Liver (tissue), 9 donors: ENCODE data around the gene PITPNC1. TPM values are rescaled to one million over a fixed set of nuclear protein-coding genes. Genes with fewer than 3 reads are reported as not detected.

ENCODE experiments used
- DNase-seq: peaks from one replicate; pipeline ENCODE4 v3.0.0-alpha.2; 2017; ENCODE audit warnings: low spot score
- H3K27ac ChIP-seq, 2 donors: one replicate each; pipeline ENCODE4 v1.7.0; 2013; ENCODE audit warnings: inconsistent platforms in 2 of 2, low read length in 2 of 2, control low read depth in 1 of 2, low read depth in 1 of 2, mild to moderate bottlenecking in 1 of 2
- H3K27me3 ChIP-seq, 4 donors: one replicate each; pipeline versions ENCODE4 v1.6.1 to v1.7.0; 2013; ENCODE audit warnings: low read length in 3 of 4, inconsistent platforms in 1 of 4, mild to moderate bottlenecking in 1 of 4, moderate library complexity in 1 of 4; ENCODE audit not compliant: control insufficient read depth in 4 of 4, insufficient read depth in 4 of 4
- H3K36me3 ChIP-seq, 4 donors: one replicate each; pipeline versions ENCODE4 v1.6.1 to v1.7.0; 2013; ENCODE audit warnings: low read length in 3 of 4, mild to moderate bottlenecking in 3 of 4, low read depth in 1 of 4, moderate library complexity in 1 of 4; ENCODE audit not compliant: control insufficient read depth in 4 of 4, insufficient read depth in 3 of 4
- H3K4me1 ChIP-seq, 4 donors: one replicate each; pipeline versions ENCODE4 v1.6.1 to v1.7.0; 2013; ENCODE audit warnings: low read length in 3 of 4, mild to moderate bottlenecking in 3 of 4, moderate library complexity in 1 of 4; ENCODE audit not compliant: control insufficient read depth in 4 of 4, insufficient read depth in 4 of 4
- H3K4me3 ChIP-seq, 3 donors: one replicate each; pipeline versions ENCODE4 v1.6.1 to v1.7.0; 2013; ENCODE audit warnings: low read length in 3 of 3, control low read depth in 1 of 3, low read depth in 1 of 3, mild to moderate bottlenecking in 1 of 3
- H3K9ac ChIP-seq, 2 donors: one replicate each; pipeline ENCODE4 v1.7.0; 2013; ENCODE audit warnings: low read length in 2 of 2, mild to moderate bottlenecking in 2 of 2, moderate library complexity in 2 of 2, control low read depth in 1 of 2, low read depth in 1 of 2
- H3K9me3 ChIP-seq, 4 donors: one replicate each; pipeline versions ENCODE4 v1.6.1 to v1.7.0; 2013; ENCODE audit warnings: low read length in 3 of 4; ENCODE audit not compliant: control insufficient read depth in 4 of 4
- EGR1 ChIP-seq, 2 donors: IDR thresholded peaks; 2 replicates each; pipeline ENCODE4 v1.6.1; 2016 to 2018; ENCODE audit warnings: antibody characterized with exemption in 2 of 2, low read depth in 2 of 2
- FOXA1 ChIP-seq: IDR thresholded peaks from 2 replicates; pipeline ENCODE4 v1.6.1; 2016; ENCODE audit warnings: antibody characterized with exemption
- FOXA2 ChIP-seq: IDR thresholded peaks from 2 replicates; pipeline ENCODE4 v1.6.1; 2016; ENCODE audit warnings: antibody characterized with exemption
- GABPA ChIP-seq, 2 donors: IDR thresholded peaks in 1 of 2; conservative IDR thresholded peaks in 1 of 2; 2 replicates each; pipeline ENCODE4 v1.6.1; 2016; ENCODE audit warnings: antibody characterized with exemption in 2 of 2, mild to moderate bottlenecking in 1 of 2, moderate library complexity in 1 of 2
- HNF4A ChIP-seq, 2 donors: conservative IDR thresholded peaks; 2 replicates each; pipeline ENCODE4 v1.6.1; 2016; ENCODE audit warnings: antibody characterized with exemption in 2 of 2, mild to moderate bottlenecking in 2 of 2
- HNF4G ChIP-seq: IDR thresholded peaks from 2 replicates; pipeline ENCODE4 v1.6.1; 2016; ENCODE audit warnings: antibody characterized with exemption
- NR2F2 ChIP-seq: IDR thresholded peaks from 2 replicates; pipeline ENCODE4 v1.6.1; 2016; ENCODE audit warnings: antibody characterized with exemption
- RXRA ChIP-seq, 2 donors: IDR thresholded peaks; 2 replicates each; pipeline ENCODE4 v1.6.1; 2017 to 2018; ENCODE audit warnings: antibody characterized with exemption in 2 of 2, mild to moderate bottlenecking in 1 of 2
- SP1 ChIP-seq: IDR thresholded peaks from 2 replicates; pipeline ENCODE4 v1.6.1; 2018; ENCODE audit warnings: antibody characterized with exemption, mild to moderate bottlenecking
- YY1 ChIP-seq: IDR thresholded peaks from 2 replicates; pipeline ENCODE4 v1.6.1; 2016; ENCODE audit warnings: antibody characterized with exemption, mild to moderate bottlenecking
- WGBS: extraction: QIAGEN DNeasy Blood & Tissue Kit; methylation state at CpG from one replicate; pipeline ENCODE4 v1.1.7; 2013; 5-methylcytosine and 5-hydroxymethylcytosine counted together
- polyA plus RNA-seq, 2 donors: library from polyadenylated mRNA; stranded (reverse) in 1 of 2; unstranded in 1 of 2; fragments of 200-250 nt in 1 of 2; fragments of >200 nt in 1 of 2; fragmentation: Nextera tagmentation in 1 of 2; extraction: Ambion mirVana in 1 of 2; gene quantifications; one replicate each; pipeline versions ENCODE4 v1.2.1 to v1.2.3, GENCODE V29; 2013 to 2015
- total RNA-seq, 2 donors: library from RNA; depleted of rRNA; stranded (reverse); fragments of >200 nt; gene quantifications; one replicate each; pipeline ENCODE4 v1.2.3, GENCODE V29; 2014
- TF ChIP-seq, protein P1 (sequence below): IDR thresholded peaks from 2 replicates; pipeline ENCODE4 v1.6.1; 2016; ENCODE audit warnings: antibody characterized with exemption
- TF ChIP-seq, protein P2 (sequence below): IDR thresholded peaks from 2 replicates; pipeline ENCODE4 v1.6.1; 2016; ENCODE audit warnings: antibody characterized with exemption
- TF ChIP-seq, protein P3 (sequence below): IDR thresholded peaks from 2 replicates; pipeline ENCODE4 v1.6.1; 2016; ENCODE audit warnings: antibody characterized with exemption
- TF ChIP-seq, protein P4 (sequence below): fragments of 150-350 bp; IDR thresholded peaks from 2 replicates; pipeline ENCODE4 v1.5.1; 2017; ENCODE audit warnings: improper control_type of control experiment, low read depth, low read length; ENCODE audit not compliant: missing input control
- donor health status: healthy.
- donor health status: healthy.
- donor health status: healthy.
- donor health status: healthy.
- donor health status: healthy.

Gene PITPNC1
- total and polyA plus RNA-seq, 4 donors = 2.3 to 10.2 (median 5.7) TPM

DNA sequence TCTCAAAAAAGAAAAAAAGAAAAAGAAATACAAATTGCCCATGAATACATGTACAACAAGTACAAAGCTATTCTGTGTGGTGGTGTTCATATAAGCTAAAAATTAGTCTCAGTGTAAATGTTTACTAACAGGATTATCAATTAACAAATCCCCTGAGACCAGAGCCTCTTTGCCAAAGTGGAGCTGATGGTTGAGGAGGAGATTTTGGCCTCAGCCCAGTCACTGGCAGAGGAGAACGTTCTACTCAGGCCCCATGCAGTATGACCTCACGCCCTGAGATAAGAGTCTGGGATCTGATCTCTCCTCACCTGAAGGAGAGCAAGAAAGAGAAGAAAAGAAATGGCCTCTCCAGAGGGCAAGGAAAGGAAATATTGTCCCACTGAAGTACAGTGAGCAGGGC lies 305.1 kb downstream of the PITPNC1 start:
- H3K4me3 ChIP-seq = no peak overlapping the region
- TF ChIP-seq, protein P1, sequence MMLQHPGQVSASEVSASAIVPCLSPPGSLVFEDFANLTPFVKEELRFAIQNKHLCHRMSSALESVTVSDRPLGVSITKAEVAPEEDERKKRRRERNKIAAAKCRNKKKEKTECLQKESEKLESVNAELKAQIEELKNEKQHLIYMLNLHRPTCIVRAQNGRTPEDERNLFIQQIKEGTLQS = no peak
- TF ChIP-seq HNF4G (no peak), FOXA1 (no peak), RXRA (IDR thresholded peaks at IDR 0.05) (no peak), HNF4A (conservative IDR thresholded peaks at IDR 0.05) (no peak)
- TF ChIP-seq, protein P2, sequence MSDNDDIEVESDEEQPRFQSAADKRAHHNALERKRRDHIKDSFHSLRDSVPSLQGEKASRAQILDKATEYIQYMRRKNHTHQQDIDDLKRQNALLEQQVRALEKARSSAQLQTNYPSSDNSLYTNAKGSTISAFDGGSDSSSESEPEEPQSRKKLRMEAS = no peak
- WGBS = 45% methylated on average over 2 of the region's 2 CpGs
- H3K36me3 ChIP-seq = no peaks in the 10 kb centered on the region
- no peaks in the 10 kb centered on the region for H3K4me1 ChIP-seq
- H3K9ac ChIP-seq = no peak overlapping the region
- H3K9me3 ChIP-seq = no peaks in the 10 kb centered on the region
- H3K27me3 ChIP-seq = no peaks in the 10 kb centered on the region
- DNase-seq = no peak
- H3K27ac ChIP-seq = no peak overlapping the region

DNA sequence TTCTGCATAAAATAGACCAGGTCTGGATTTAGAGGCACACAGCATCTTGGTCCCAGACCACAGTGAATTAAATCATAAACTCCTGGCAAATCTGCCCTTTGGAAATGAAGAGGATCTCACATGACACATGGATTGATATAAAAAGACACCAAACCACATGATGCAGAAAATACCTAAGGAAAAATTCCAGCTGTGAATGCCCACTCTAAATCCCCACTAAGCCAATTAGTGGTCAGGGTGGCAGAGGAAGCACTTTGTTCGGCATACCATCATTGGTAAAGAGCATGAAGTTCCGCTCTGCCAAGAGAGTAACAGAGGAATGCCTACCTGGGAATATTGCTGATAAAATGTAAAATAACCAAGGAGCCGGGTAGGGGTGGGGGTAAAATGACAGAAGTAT lies 308.3 kb downstream of the PITPNC1 start:
- no peaks in the 10 kb centered on the region for H3K4me1 ChIP-seq
- no peaks in the 10 kb centered on the region for H3K36me3 ChIP-seq
- TF ChIP-seq, protein P1 = no peak
- no peak for TF ChIP-seq FOXA1
- TF ChIP-seq SP1 = no peak
- TF ChIP-seq RXRA (IDR thresholded peaks at IDR 0.05) = no peak
- TF ChIP-seq, protein P3, sequence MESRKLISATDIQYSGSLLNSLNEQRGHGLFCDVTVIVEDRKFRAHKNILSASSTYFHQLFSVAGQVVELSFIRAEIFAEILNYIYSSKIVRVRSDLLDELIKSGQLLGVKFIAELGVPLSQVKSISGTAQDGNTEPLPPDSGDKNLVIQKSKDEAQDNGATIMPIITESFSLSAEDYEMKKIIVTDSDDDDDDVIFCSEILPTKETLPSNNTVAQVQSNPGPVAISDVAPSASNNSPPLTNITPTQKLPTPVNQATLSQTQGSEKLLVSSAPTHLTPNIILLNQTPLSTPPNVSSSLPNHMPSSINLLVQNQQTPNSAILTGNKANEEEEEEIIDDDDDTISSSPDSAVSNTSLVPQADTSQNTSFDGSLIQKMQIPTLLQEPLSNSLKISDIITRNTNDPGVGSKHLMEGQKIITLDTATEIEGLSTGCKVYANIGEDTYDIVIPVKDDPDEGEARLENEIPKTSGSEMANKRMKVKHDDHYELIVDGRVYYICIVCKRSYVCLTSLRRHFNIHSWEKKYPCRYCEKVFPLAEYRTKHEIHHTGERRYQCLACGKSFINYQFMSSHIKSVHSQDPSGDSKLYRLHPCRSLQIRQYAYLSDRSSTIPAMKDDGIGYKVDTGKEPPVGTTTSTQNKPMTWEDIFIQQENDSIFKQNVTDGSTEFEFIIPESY = no peak
- no peak for TF ChIP-seq YY1
- no peak for TF ChIP-seq EGR1 (IDR thresholded peaks at IDR 0.05; ENCODE audit: low read depth in 2 of 2)
- TF ChIP-seq NR2F2 = no peak
- TF ChIP-seq, protein P4, sequence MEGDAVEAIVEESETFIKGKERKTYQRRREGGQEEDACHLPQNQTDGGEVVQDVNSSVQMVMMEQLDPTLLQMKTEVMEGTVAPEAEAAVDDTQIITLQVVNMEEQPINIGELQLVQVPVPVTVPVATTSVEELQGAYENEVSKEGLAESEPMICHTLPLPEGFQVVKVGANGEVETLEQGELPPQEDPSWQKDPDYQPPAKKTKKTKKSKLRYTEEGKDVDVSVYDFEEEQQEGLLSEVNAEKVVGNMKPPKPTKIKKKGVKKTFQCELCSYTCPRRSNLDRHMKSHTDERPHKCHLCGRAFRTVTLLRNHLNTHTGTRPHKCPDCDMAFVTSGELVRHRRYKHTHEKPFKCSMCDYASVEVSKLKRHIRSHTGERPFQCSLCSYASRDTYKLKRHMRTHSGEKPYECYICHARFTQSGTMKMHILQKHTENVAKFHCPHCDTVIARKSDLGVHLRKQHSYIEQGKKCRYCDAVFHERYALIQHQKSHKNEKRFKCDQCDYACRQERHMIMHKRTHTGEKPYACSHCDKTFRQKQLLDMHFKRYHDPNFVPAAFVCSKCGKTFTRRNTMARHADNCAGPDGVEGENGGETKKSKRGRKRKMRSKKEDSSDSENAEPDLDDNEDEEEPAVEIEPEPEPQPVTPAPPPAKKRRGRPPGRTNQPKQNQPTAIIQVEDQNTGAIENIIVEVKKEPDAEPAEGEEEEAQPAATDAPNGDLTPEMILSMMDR = no peak
- no peak for TF ChIP-seq HNF4G
- TF ChIP-seq FOXA2 = no peak
- no peak for TF ChIP-seq GABPA (IDR thresholded peaks at IDR 0.05 in 1 of 2, conservative IDR thresholded peaks at IDR 0.05 in 1 of 2)
- DNase-seq = no peak
- 96% methylated on average over 3 of the region's 3 CpGs for WGBS
- H3K27ac ChIP-seq = no peak overlapping the region
- H3K9me3 ChIP-seq = no peaks in the 10 kb centered on the region
- H3K27me3 ChIP-seq = no peaks in the 10 kb centered on the region
- H3K4me3 ChIP-seq = no peak overlapping the region
- no peak overlapping the region for H3K9ac ChIP-seq

DNA sequence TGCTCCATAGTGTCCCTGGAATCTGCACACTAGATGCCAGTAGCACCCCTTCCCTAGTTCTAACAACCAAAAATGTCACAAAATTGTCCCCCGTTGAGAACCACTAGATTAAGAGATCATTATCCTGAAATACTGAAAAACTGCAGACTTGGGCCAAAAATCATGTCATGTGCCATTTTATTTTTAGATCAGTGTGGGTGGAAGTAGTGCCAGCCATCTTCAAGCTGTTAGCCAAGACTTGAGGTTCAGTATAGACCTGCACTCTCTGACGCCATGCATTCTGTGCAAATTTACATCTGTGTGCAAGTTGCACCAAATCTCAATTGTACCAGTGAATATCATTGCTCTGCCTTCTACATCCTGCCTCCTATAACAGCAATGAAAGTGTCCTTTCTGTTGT lies 309.2 kb downstream of the PITPNC1 start:
- DNase-seq = no peak
- Histone ChIP-seq H3K36me3 (no peaks in the 10 kb centered on the region), H3K9me3 (no peaks in the 10 kb centered on the region), H3K27me3 (no peaks in the 10 kb centered on the region), H3K4me3 (no peak overlapping the region), H3K9ac (no peak overlapping the region), H3K27ac (no peak overlapping the region), H3K4me1 (no peaks in the 10 kb centered on the region)
- 86% methylated on average over 2 of the region's 2 CpGs for WGBS
- TF ChIP-seq YY1 = no peak
- no peak for TF ChIP-seq SP1
- TF ChIP-seq GABPA (IDR thresholded peaks at IDR 0.05 in 1 of 2, conservative IDR thresholded peaks at IDR 0.05 in 1 of 2) = no peak
- TF ChIP-seq EGR1 (IDR thresholded peaks at IDR 0.05; ENCODE audit: low read depth in 2 of 2) = no peak
- TF ChIP-seq, protein P2 = no peak
- no peak for TF ChIP-seq FOXA1
- TF ChIP-seq, protein P3 = no peak
- TF ChIP-seq, protein P1 = no peak
- no peak for TF ChIP-seq HNF4A (conservative IDR thresholded peaks at IDR 0.05)
- TF ChIP-seq, protein P4 = no peak
